Caki2 (cell line): ENCODE measurements around the gene FSIP1. TPM values are rescaled to one million over a fixed set of nuclear protein-coding genes. Genes with fewer than 3 reads are reported as not detected.
A peak's percentile ranks its signal among the peaks of the same experiment; 100 is the strongest.

Experiments
- DNase-seq: peaks from one replicate; pipeline ENCODE4 v3.0.0-alpha.2; 2015; ENCODE audit warnings: low read depth
- in situ Hi-C: cut with HindIII; loops from 2 replicates; pipeline ENCODE4 v1.10.0; 2016; ENCODE audit warnings: low sequenced_read_pairs, low pct_unique_long_range_greater_than_20kb, mixed read lengths
- total RNA-seq: library from RNA; depleted of rRNA; stranded (reverse); fragments of >200 nt; shearing (Covaris generic); gene quantifications from 2 replicates; pipeline ENCODE4 v1.2.3, GENCODE V29; 2014; ENCODE audit warnings: low replicate concordance

The FSIP1 gene
- total RNA-seq, 1 experiment from 2014 or later = not detected

- no peak for DNase-seq
- in situ Hi-C loops = no loop called here
These were observed 197.2 kb downstream of the FSIP1 start for GRCh38 chr15:39585389-39585841.

GRCh38 chr15:39584662-39585388 is 197.8 kb downstream of the FSIP1 start:
- in situ Hi-C loops = no loop called here
- DNase-seq = no peak

- in situ Hi-C loops = no loop called here
- no peak for DNase-seq
These were observed 198.4 kb downstream of the FSIP1 start for GRCh38 chr15:39584266-39584659.

- in situ Hi-C loops = no loop called here
- DNase-seq = no peak
These were observed 198.9 kb downstream of the FSIP1 start for GRCh38 chr15:39583596-39584265.

DNA sequence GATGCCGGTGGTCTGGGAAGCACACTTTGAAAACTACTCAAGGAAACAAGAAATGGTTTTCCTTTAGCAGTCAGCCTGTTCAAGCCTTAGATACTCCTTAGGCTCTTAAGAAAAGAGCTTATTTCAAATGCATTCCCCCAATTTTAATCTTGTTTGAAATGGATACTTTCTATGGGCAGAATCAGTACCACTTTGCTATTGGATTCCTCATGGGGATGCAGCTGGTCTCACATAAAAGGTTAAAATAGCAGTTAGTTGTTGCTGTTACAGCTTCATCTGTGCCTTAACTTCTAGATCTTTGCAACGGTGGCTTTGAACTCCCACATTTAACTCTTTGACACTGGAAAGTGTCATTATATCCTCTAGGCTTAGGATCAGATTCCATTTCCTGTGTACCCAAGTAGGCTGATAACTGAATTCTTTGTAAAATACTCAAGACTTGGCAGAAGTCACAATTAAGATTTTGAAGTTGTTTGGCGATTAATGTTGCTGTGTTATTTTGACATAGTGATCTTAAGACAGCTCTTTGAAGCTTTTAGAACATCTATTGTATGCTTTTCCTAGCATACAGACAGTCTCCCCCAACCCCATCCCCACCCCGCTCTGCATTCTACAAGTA is 199.6 kb downstream of the FSIP1 start:
- in situ Hi-C loops = no loop called here
- DNase-seq = no peak

GRCh38 chr15:39582286-39582976 is 200.2 kb downstream of the FSIP1 start:
- in situ Hi-C loops = no loop called here
- DNase-seq = no peak

- peak; percentile 50 for DNase-seq
- in situ Hi-C loops = no loop called here
These were observed 200.8 kb downstream of the FSIP1 start for GRCh38 chr15:39581793-39582285.

- no peak for DNase-seq
- in situ Hi-C loops = no loop called here
These were observed 201.3 kb downstream of the FSIP1 start for GRCh38 chr15:39581242-39581792.

DNA sequence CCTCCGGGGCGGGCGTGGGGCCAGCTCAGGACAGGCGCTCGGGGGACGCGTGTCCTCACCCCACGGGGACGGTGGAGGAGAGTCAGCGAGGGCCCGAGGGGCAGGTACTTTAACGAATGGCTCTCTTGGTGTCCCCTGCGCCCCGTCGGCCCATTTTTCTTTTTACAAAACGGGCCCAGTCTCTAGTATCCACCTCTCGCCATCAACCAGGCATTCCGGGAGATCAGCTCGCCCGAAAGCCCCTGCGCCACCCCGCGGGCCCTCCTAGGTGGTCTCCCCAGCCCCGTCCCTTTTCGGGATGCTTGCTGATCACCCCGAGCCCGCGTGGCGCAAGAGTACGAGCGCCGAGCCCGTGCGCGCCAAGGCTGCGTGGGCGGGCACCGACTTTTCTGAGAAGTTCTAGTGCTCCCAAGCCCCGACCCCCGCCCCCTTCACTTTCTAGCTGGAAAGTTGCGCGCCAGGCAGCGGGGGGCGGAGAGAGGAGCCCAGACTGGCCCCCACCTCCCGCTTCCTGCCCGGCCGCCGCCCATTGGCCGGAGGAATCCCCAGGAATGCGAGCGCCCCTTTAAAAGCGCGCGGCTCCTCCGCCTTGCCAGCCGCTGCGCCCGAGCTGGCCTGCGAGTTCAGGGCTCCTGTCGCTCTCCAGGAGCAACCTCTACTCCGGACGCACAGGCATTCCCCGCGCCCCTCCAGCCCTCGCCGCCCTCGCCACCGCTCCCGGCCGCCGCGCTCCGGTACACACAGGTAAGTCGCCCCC is 202.0 kb downstream of the FSIP1 start, which contains the start of gene THBS1:
Gene THBS1, plus strand, starts transcription at position 595 of the 757 bp plus-strand sequence. CDS start 779 bp downstream, outside the sequence.
- in situ Hi-C loops = no loop called here
- DNase-seq = peak; percentile 89

- in situ Hi-C loops = no loop called here
These were observed 202.5 kb downstream of the FSIP1 start for GRCh38 chr15:39580117-39580484.

GRCh38 chr15:39579487-39580116 is 203.0 kb downstream of the FSIP1 start:
- in situ Hi-C loops = no loop called here
- DNase-seq = peak; percentile 80

More at GRCh38 chr15:39580117-39580484, 202.5 kb downstream of the FSIP1 start:
- peak; percentile 91 for DNase-seq

GRCh38 chr15:39578851-39579486 is 203.7 kb downstream of the FSIP1 start:
- DNase-seq = no peak
- in situ Hi-C loops = no loop called here

GRCh38 chr15:39575180-39575579 is 207.5 kb downstream of the FSIP1 start:
- no peak for DNase-seq
- in situ Hi-C loops = no loop called here

- in situ Hi-C loops = no loop called here
- no peak for DNase-seq
These were observed 208.2 kb downstream of the FSIP1 start for GRCh38 chr15:39574427-39574826.

DNA sequence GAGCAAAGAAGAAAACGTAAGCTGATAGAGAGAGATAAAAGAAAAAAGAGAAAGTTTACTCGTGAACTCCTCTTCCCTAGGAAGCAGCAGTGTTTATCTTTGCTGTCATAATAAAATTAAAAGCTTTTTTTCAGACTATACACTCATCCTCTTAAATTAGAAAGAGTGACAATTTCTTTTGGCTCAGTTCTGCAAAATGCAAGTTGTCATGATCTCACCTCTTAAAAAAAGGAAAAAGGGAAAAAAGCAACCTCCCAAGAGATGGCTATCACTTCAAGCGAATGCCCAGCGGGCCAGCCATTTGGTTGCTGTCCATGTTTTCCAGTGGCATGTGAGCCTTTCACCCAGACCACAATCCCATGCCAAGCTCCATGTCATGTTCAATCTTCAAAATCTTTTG is 208.8 kb downstream of the FSIP1 start:
- in situ Hi-C loops = no loop called here
- DNase-seq = no peak

DNA sequence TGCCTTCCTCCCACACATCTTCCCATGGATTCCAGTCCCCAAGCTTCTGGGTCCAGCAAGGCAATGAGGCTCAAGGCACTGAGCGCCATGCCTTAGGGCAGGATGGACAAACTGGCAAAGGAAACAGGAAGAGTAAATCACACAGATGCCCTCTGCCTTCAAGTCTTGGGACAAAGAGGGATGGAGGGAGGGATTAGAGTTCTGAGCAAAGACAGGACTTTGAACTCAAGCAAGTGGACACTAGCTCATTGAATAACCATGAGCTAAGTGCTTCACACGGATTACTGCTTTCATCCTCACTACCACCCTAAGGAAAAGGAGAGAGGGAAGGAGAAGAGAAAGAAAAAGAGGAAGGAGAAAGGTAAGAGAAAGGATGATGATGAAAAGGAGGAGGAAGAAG is 209.4 kb downstream of the FSIP1 start:
- no peak for DNase-seq
- in situ Hi-C loops = no loop called here

DNA sequence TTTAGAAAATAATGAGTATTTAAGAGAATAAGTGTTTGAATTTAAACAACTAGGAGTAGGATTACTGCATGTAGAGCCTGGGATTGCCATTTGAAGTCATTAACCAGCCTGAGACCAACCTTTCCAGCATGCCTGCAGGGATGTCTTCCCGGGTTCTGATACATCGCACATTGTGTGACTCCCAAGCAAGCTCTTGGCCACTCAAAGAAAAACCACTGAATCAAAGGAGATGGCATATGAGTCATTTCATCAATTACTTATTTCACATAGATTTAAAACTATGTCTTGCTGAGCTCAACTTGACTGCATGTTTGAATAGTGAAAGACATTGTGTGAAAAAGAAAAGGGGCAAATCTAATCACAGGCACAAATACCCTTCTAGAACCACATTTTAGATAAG is 216.8 kb downstream of the FSIP1 start:
- no peak for DNase-seq
- in situ Hi-C loops = no loop called here
